GM23248 (cell line): ENCODE data around the gene AQP7. TPM values are rescaled to one million over a fixed set of nuclear protein-coding genes. Genes with fewer than 3 reads are reported as not detected.

Source experiments
- DNase-seq: peaks from one replicate; pipeline ENCODE4 v3.0.0-alpha.2; 2015
- H2AFZ ChIP-seq: fragments of 200-600 bp; sonication (generic); 2 replicates; pipeline ENCODE4 v1.6.1; 2016; ENCODE audit warnings: antibody characterized with exemption
- H3F3A ChIP-seq: fragments of 200-600 bp; sonication (generic); 2 replicates; pipeline ENCODE4 v1.6.1; 2016; ENCODE audit warnings: mild to moderate bottlenecking, antibody characterized with exemption, mixed run types; ENCODE audit not compliant: insufficient read depth
- H3K27ac ChIP-seq: fragments of 200-600 bp; sonication (generic); 2 replicates; pipeline ENCODE4 v1.5.1; 2016; ENCODE audit warnings: mild to moderate bottlenecking
- H3K27me3 ChIP-seq: fragments of 200-600 bp; sonication (generic); replicated peaks from 2 replicates; pipeline ENCODE4 v1.6.1; 2016; ENCODE audit warnings: mild to moderate bottlenecking; ENCODE audit not compliant: insufficient read depth
- H3K36me3 ChIP-seq: fragments of 200-600 bp; sonication (generic); 2 replicates; pipeline ENCODE4 v1.6.1; 2016; ENCODE audit warnings: low read depth, mild to moderate bottlenecking
- H3K4me1 ChIP-seq: fragments of 200-600 bp; sonication (generic); 2 replicates; pipeline ENCODE4 v1.6.1; 2016; ENCODE audit warnings: mild to moderate bottlenecking; ENCODE audit not compliant: insufficient read depth
- H3K4me2 ChIP-seq: fragments of 200-600 bp; sonication (generic); one replicate; pipeline ENCODE4 v1.6.1; 2016; ENCODE audit warnings: mild to moderate bottlenecking; ENCODE audit not compliant: unreplicated experiment
- H3K4me3 ChIP-seq: fragments of 200-600 bp; sonication (generic); 2 replicates; pipeline ENCODE4 v1.5.1; 2016; ENCODE audit warnings: mild to moderate bottlenecking
- H3K79me2 ChIP-seq: fragments of 200-600 bp; sonication (generic); 2 replicates; pipeline ENCODE4 v1.6.1; 2016; ENCODE audit warnings: mild to moderate bottlenecking; ENCODE audit not compliant: insufficient read depth
- H3K9ac ChIP-seq: fragments of 200-600 bp; sonication (generic); 2 replicates; pipeline ENCODE4 v1.6.1; 2016; ENCODE audit warnings: mild to moderate bottlenecking
- H3K9me2 ChIP-seq: fragments of 200-600 bp; sonication (generic); 2 replicates; pipeline ENCODE4 v1.6.1; 2016; ENCODE audit warnings: mixed run types, mild to moderate bottlenecking, moderate library complexity; ENCODE audit not compliant: insufficient read depth
- H3K9me3 ChIP-seq: fragments of 200-600 bp; sonication (generic); one replicate; pipeline ENCODE4 v1.6.1; 2017; ENCODE audit warnings: low read depth
- H4K20me1 ChIP-seq: fragments of 200-600 bp; sonication (generic); 2 replicates; pipeline ENCODE4 v1.6.0; 2016; ENCODE audit not compliant: insufficient read depth
- EZH2 ChIP-seq: fragments of 200-600 bp; sonication (generic); IDR thresholded peaks from 2 replicates; pipeline ENCODE4 v1.6.1; 2018; ENCODE audit warnings: antibody characterized with exemption, mild to moderate bottlenecking; ENCODE audit not compliant: insufficient read depth, poor library complexity, severe bottlenecking
- EZH2phosphoT487 ChIP-seq: fragments of 200-600 bp; sonication (generic); IDR thresholded peaks from 2 replicates; pipeline ENCODE4 v1.6.1; 2018; ENCODE audit warnings: antibody characterized with exemption, moderate library complexity, mild to moderate bottlenecking, low read depth; ENCODE audit not compliant: insufficient read depth
- WGBS, 2 experiments: methylation state at CpG; one replicate each; pipeline ENCODE4 v1.1.6; 2015 to 2017; ENCODE audit warnings: low lambda C conversion rate in 2 of 2, low coverage in 1 of 2; ENCODE audit errors: missing lambda C conversion rate in 2 of 2; 5-methylcytosine and 5-hydroxymethylcytosine counted together
- in situ Hi-C: fragments of 300-500 bp; cut with MboI; formaldehyde crosslinking; loops from 2 replicates; pipeline ENCODE4 v1.15.0; 2020
- polyA plus RNA-seq: library from polyadenylated mRNA; unstranded; fragments of >200 nt; fragmentation: Nextera tagmentation; extraction: Ambion mirVana; gene quantifications from 2 replicates; pipeline ENCODE4 v1.2.1, GENCODE V29; 2016
- total RNA-seq: library from RNA; depleted of rRNA; stranded (reverse); fragments of >200 nt; shearing (Covaris generic); gene quantifications from 2 replicates; pipeline ENCODE4 v1.2.3, GENCODE V29; 2014

The AQP7 gene
- total and polyA plus RNA-seq, 2 experiments from 2014 or later = not detected

DNA sequence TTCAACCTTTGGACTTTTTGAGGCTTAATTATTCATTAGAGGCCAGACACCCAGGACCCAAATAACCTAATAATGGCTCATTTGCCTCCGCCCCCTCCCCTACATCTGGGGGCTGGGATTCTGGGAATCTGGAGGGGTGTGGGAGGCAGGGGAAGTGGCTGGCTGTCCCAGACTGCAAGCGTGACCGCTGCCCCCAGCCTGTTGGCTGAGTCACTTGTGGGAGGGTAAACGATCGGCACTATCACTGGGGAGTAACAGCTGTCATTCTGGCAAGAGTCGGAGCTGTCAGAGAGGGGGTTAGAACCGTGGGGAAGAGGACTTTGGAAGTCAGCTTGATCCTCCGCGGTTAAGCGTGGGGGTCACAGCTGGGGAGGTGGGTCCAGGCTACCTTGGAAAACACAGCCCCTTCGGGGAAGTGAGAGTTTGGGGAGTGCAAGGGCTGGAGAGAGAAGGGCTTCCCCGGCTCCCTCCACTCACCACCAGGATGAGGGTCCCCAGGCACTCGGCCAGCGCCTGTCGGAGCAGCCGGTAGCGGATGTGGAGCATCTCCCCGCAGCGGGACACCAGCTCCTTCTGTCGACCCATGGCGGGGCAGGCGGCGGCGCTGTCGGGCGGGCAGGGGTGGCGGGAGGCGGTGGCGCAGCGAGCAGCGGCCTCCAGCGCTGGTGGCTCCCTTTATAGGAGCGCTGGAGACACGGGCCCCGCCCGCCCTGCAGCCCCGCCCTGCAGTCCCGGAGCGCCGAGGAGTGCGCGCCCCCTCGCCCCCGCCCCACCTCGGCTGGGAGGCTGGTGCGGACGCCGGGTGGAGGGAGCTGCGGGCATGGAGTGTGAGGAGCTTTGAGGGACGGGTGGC, 44.8 kb upstream of the AQP7 start, which contains the start of gene AQP3:
TSS of gene AQP3 (minus strand) at position 648 of the 853 bp plus-strand sequence. CDS start at position 585, 63 bp downstream.
- Histone ChIP-seq H3K27ac (no peak within 1 kb of the TSS), H3K4me2 (peak within 1 kb of the TSS; percentile 73), H4K20me1 (no peaks in the 10 kb centered on the region), H3K9ac (0 out of 2 replicates have a peak within 1 kb of the TSS, but pooled peaks have one; percentile 22), H3K36me3 (no peaks in the 10 kb centered on the region), H3F3A (no peaks in the 10 kb centered on the region), H3K9me3 (no peaks in the 10 kb centered on the region), H3K79me2 (no peaks in the 10 kb centered on the region), H3K27me3 (no peaks in the 10 kb centered on the region), H3K4me3 (peak within 1 kb of the TSS; percentile 71), H3K4me1 (peaks cover 6% of the 10 kb centered on the region; the same call in 1 of the 2 replicates), H2AFZ (peak within 1 kb of the TSS; percentile 76), H3K9me2 (no peaks in the 10 kb centered on the region)
- DNase-seq = peak; percentile 73
- in situ Hi-C loops = no loop called here
- 2 to 4% methylated on average over 23 to 38 of the region's 50 CpGs for WGBS, 2 experiments
- TF ChIP-seq EZH2 (no peak), EZH2phosphoT487 (no peak)

- no peak overlapping the region for H3K9ac ChIP-seq
- H3K4me1 ChIP-seq = peaks cover 6% of the 10 kb centered on the region; the same call in 1 of the 2 replicates
- DNase-seq = no peak
- TF ChIP-seq EZH2 (no peak), EZH2phosphoT487 (no peak)
- H3K27ac ChIP-seq = no peak overlapping the region
- no peaks in the 10 kb centered on the region for H3K9me3 ChIP-seq
- no peaks in the 10 kb centered on the region for H3F3A ChIP-seq
- no peaks in the 10 kb centered on the region for H4K20me1 ChIP-seq
- no peaks in the 10 kb centered on the region for H3K36me3 ChIP-seq
- 81 to 82% methylated on average over 12 of the region's 12 CpGs for WGBS, 2 experiments
- H3K4me3 ChIP-seq = no peak overlapping the region
- no peaks in the 10 kb centered on the region for H3K79me2 ChIP-seq
- peak overlapping the region; percentile 73 for H3K4me2 ChIP-seq
- no peaks in the 10 kb centered on the region for H3K9me2 ChIP-seq
- peak overlapping the region; percentile 76 for H2AFZ ChIP-seq
- no peaks in the 10 kb centered on the region for H3K27me3 ChIP-seq
- in situ Hi-C loops = no loop called here
Observed at GRCh38 chr9:33446240-33446945, 44.0 kb upstream of the AQP7 start.

DNA sequence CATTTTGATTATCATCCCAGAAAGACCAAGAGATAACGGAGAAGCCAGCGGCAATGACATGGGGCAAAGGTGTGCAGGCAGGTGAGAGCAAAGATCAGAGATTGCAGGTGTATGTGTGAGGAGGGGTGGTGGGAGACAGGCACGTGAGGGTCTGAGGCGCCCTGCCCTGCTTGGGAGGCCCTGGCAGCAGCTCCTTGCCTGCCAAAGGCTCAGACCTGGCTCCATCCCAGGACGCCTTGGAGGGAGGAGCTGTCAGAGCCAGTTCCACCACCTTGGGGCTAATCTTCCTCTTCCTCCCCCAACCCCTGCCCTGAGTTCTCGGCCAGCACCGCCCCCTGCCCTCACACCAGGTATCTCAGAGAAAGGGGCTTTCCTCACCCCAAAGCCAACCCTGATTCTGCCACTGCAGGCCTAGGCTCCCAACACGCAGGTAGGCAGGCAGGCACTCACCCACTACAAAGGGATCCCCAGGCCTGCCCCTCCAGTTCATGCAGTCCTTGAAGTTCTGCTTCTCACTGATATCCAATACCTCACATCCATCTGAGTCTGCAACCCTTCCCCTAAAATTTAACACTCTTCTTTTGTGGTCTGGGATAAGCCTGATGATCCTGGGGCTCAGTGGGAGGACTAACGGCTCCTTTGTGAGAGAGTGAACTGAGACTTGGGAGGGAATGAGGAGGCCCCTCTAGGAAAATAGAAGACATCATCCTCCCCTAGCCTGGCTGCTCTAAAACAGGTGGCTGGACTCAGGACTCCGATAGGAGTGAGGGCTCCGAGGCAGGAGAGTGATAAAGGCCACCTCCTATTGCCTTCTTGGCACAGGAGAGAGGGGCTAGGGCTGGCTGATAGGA, 43.2 kb upstream of the AQP7 start:
- H3K27ac ChIP-seq = no peak overlapping the region

More for the DNA sequence above, 43.2 kb upstream of the AQP7 start:
- in situ Hi-C loops = no loop called here
- Histone ChIP-seq H3K9ac (no peak overlapping the region), H3K27me3 (no peaks in the 10 kb centered on the region), H3F3A (no peaks in the 10 kb centered on the region), H3K36me3 (no peaks in the 10 kb centered on the region), H3K4me3 (no peak overlapping the region), H3K9me2 (no peaks in the 10 kb centered on the region), H2AFZ (no peak overlapping the region), H3K9me3 (no peaks in the 10 kb centered on the region), H4K20me1 (no peaks in the 10 kb centered on the region), H3K4me2 (no peak overlapping the region), H3K79me2 (no peaks in the 10 kb centered on the region), H3K4me1 (peaks cover 6% of the 10 kb centered on the region; the same call in 1 of the 2 replicates)
- WGBS, 2 experiments = 78 to 79% methylated on average over 11 of the region's 11 CpGs
- DNase-seq = no peak
- TF ChIP-seq EZH2 (no peak), EZH2phosphoT487 (no peak)
